Measurements from ENCODE around the gene APOH.

APOH gene

DNA sequence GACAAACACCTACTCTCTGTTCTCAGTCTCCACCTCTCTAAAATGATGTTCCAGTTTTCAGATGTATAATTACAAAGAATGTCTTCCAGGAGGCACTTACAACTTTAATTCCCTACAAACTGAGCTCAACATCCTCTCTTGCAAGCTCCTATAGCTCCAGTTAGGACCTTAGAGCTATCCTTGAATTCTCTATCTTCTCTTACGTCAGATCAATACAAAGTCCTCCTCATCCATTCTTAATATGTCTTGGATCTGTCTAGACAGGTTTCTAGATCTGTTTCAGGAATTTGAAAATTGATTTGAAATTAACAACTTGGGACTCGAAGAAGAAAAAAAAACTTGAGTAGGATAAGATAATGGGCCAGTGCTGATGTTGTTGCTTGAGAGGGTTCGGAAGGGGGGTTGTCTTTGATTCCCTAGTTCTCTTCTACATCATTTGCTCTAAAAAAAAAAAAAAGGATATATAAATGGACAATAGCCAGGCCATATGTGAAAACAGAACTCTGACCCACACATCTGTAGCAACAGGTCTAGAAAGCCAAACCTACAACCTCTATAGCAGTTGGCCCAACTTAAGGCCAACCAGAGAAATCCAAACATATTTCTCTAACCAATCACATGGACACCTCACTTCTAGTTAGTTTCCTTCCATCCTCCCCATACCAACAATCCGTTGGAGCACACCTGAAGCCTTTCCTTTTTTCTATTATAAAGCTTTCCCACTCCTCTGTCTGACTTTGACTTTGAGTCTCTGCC is 746 bp upstream of the APOH start:
- Histone ChIP-seq H3K9me3 (ENCODE audit: low read length) (no peaks in the 10 kb centered on the region), H3K27me3 (ENCODE audit: insufficient read depth, low read length) (no peaks in the 10 kb centered on the region), H3K4me1 (ENCODE audit: insufficient read depth, low read length) (no peaks in the 10 kb centered on the region), H2AFZ (ENCODE audit: low read depth, low read length) (no peak overlapping the region), H3K36me3 (ENCODE audit: insufficient read depth, low read length) (no peaks in the 10 kb centered on the region), H3K4me3 (ENCODE audit: low read length) (no peak overlapping the region)

DNA sequence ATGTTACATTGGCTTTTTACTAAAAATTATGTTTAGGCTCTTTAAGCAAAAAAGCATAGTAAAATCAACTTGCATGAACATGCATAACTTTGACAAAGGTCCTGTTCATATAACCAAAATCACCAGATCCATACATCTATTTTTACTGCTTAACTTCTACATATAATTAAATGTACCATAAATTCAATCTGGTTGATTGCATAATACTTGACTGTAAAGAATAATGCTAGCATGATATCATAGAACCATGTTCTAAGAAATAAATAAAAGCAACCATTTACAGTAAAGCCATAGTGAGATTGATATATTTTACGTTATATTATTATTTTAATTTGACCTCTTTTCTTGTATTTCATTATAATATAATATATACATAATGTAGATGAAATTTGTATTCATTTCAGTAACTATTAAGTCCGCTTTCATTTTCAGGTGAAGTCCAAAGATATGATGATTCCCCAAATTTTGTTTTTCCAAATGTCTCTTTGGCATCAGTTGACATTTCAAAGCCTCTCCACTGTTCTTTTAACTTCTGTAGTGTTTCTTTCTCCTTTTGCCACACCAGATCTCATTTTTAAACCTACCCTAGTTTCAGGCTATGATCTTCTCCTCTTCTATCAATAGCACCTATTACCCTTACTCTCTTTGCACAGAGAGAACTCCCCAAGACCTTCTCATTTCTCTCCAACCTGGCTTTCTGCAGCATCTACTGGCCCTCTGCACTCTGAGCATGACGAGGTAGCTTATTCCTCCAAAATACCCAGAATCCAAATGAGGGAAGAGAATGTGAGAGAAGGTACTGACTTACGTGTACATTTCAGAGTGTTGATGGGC is 1.8 kb downstream of the APOH start:
- no peaks in the 10 kb centered on the region for H3K27me3 ChIP-seq (ENCODE audit: insufficient read depth, low read length)
- H3K4me1 ChIP-seq (ENCODE audit: insufficient read depth, low read length): no peaks in the 10 kb centered on the region
- H3K36me3 ChIP-seq (ENCODE audit: insufficient read depth, low read length): no peaks in the 10 kb centered on the region
- H3K4me3 ChIP-seq (ENCODE audit: low read length): no peak overlapping the region
- no peak overlapping the region for H2AFZ ChIP-seq (ENCODE audit: low read depth, low read length)
- H3K9me3 ChIP-seq (ENCODE audit: low read length): no peaks in the 10 kb centered on the region

DNA sequence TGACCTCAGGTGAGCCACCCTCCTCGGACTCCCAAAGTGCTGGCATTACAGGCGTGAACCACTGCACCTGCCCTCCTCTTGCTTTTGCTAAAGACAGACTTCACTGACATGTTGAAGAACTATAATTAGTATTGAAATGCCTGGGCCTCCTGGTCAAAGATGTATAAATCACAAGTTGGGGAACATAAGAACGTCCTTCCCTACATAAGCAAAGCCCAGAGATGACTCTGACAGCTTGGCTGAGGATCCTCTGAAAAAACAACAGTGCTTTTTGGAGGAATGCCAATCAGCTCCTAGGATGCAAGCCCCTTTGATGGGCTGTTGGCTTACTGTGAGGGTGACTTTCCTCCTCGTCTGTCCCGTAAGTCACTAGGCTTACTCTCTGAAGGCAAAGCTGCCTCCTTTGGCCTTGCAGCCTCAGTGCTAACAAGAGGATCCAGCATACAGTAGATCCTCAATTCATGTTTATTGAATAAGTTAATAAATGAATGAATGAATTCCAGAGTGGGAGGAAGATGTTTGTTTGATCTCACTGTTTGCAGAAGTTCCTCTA is 6.3 kb downstream of the APOH start:
- H3K4me1 ChIP-seq (ENCODE audit: insufficient read depth, low read length): no peaks in the 10 kb centered on the region
- no peaks in the 10 kb centered on the region for H3K9me3 ChIP-seq (ENCODE audit: low read length)
- H3K27me3 ChIP-seq (ENCODE audit: insufficient read depth, low read length): no peaks in the 10 kb centered on the region

DNA sequence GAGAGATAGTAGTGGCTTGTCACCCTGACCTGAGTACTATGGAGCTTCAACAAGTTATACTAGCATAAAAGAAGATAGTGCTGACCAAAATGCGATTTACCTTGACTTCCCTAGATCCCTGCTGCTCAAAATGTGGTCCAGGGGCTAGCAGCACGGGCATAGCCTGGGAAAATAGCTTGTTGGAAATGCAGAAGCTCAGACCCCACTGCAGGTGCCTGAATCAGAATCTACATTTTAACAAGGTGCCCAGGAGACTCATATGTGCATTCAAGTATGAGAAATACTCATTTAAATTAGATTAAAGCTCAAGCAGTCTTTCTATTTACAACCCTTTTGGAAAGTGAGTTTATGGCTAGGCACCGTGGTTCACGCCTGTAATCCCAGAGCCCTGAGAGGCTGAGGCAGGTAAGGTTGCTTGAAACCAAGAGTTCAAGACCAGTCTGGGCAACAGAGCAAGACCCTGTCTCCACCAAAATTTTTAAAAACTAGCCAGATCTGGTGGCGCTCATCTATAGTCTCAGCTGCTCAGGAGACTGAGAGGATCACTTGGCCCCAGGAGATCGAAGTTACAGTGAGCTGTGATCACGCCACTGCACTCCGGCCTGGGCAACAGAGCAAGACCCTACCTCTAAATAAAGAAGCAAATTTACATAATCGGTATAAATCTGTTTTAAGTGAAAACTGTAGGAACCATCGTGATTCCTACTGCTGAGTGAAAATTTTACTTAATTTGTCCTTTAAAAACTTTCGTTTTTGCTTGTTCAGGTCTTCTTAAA is 7.3 kb downstream of the APOH start:
- no peaks in the 10 kb centered on the region for H3K36me3 ChIP-seq (ENCODE audit: insufficient read depth, low read length)
- no peaks in the 10 kb centered on the region for H3K27me3 ChIP-seq (ENCODE audit: insufficient read depth, low read length)
- H3K9me3 ChIP-seq (ENCODE audit: low read length): no peaks in the 10 kb centered on the region
- H2AFZ ChIP-seq (ENCODE audit: low read depth, low read length): no peak overlapping the region
- no peak overlapping the region for H3K4me3 ChIP-seq (ENCODE audit: low read length)
- H3K4me1 ChIP-seq (ENCODE audit: insufficient read depth, low read length): no peaks in the 10 kb centered on the region

More for the DNA sequence above, 6.3 kb downstream of the APOH start:
- no peak overlapping the region for H2AFZ ChIP-seq (ENCODE audit: low read depth, low read length)
- H3K36me3 ChIP-seq (ENCODE audit: insufficient read depth, low read length): no peaks in the 10 kb centered on the region
- no peak overlapping the region for H3K4me3 ChIP-seq (ENCODE audit: low read length)

DNA sequence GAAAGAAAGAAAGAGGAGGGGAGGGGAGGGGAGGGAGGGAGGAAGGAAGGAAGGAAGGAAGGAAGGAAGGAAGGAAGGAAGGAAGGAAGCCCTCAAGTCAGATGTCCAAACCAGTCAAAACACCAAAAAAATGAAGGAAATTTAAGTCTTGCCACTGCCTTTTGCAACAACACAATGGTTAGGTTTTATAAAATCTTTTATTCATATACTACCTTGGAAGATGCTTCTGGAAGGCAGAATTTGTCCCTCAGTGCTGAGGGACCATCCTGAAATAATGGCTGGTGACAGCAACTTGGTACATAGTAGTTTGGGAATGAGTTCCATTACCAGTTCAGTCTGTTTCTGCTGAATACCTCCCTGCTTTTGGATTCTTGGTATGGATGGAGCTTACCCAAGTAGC is 7.9 kb downstream of the APOH start:
- Histone ChIP-seq H2AFZ (ENCODE audit: low read depth, low read length) (no peak overlapping the region), H3K4me3 (ENCODE audit: low read length) (no peak overlapping the region), H3K4me1 (ENCODE audit: insufficient read depth, low read length) (no peaks in the 10 kb centered on the region), H3K36me3 (ENCODE audit: insufficient read depth, low read length) (no peaks in the 10 kb centered on the region), H3K27me3 (ENCODE audit: insufficient read depth, low read length) (no peaks in the 10 kb centered on the region), H3K9me3 (ENCODE audit: low read length) (no peaks in the 10 kb centered on the region)

DNA sequence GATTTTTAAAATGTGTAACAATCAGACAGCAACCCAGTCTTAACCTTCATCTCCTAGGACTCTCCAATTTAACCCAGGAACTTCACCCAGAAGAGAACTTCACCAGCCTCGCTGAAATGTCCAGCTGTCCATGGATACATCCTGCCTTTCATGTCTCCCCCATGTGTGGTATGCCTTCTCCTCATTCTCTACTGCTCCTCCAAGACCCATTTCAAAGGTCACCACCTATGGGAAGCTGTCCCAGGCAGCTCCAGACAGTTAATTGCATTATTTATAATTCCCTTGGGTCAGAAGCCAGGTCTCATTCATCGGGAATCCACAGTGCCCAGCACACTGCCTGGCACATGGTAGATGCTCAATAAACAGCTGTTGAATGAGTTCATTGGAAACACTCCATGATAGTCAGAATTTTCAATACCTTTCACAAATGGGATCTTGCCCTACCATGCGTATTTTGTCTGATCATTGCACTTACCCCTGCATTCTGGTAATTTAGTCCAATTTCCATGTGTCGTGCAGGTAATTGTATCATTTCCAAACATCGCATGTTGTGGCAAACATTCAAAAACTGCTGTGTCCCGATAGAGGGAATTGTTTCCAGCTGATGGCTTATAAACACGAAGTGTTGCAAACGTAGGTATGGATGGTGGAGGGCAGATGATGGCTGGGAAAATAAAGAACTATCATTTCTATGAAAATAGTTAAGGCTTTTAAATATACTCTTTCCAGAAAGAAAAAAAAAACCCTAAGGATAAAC is 9.0 kb downstream of the APOH start:
- Histone ChIP-seq H3K4me1 (ENCODE audit: insufficient read depth, low read length) (no peaks in the 10 kb centered on the region), H3K9me3 (ENCODE audit: low read length) (peaks cover 2% of the 10 kb centered on the region), H3K36me3 (ENCODE audit: insufficient read depth, low read length) (no peaks in the 10 kb centered on the region), H3K27me3 (ENCODE audit: insufficient read depth, low read length) (no peaks in the 10 kb centered on the region), H3K4me3 (ENCODE audit: low read length) (no peak overlapping the region), H2AFZ (ENCODE audit: low read depth, low read length) (no peak overlapping the region)

DNA sequence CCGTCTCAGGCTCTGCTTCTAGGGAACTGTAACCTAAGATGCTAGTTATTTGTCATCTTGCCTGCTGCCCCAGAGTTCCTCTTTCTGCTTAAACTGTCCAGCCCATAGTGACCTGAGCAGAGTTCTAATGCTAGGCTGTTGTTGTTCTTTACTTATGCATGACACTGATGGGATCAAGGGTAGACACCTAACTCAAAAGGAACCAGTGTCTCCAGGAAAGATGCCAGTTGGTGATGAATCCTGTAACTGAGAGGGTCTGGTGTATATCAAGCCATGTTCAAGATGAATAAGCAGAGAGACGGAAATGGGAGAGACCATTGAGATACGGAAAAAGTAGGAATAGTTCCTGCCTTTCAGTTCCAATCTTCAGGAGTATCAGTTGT is 13.7 kb downstream of the APOH start:
- Histone ChIP-seq H3K4me1 (ENCODE audit: insufficient read depth, low read length) (no peaks in the 10 kb centered on the region), H3K4me3 (ENCODE audit: low read length) (no peak overlapping the region), H3K36me3 (ENCODE audit: insufficient read depth, low read length) (no peaks in the 10 kb centered on the region), H3K27me3 (ENCODE audit: insufficient read depth, low read length) (no peaks in the 10 kb centered on the region), H2AFZ (ENCODE audit: low read depth, low read length) (no peak overlapping the region), H3K9me3 (ENCODE audit: low read length) (peaks cover 2% of the 10 kb centered on the region)

DNA sequence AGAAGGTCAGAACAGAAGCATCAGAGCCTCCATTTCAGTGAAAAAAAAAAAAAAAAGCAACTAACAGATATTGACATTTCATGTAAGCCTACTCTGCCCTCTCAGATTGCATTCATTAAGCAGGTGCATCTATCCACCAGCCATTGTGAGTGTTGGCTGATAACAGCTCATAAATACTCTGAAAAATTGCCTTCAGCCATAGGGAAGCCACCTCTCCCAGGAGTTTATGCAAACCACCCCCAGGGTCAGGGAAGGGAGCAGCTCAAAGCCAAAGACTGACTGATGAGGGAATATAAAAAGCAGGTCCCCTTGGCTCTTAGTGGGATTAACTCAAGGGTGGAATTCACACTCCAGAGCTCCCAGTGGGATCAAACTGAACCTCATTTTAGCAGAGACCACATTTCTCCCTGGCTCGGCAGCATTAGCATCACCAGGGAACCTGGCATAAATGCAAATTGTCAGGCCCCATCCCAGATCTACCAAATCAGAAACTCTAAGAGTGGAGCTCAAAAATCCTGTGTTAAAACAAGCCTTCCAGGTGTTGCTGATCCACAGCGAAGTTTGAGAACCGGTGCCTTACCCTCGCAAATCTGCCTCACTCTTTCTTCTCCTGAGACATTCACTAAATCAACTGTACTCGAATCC is 14.2 kb downstream of the APOH start:
- Histone ChIP-seq H3K9me3 (ENCODE audit: low read length) (peaks cover 2% of the 10 kb centered on the region), H3K4me1 (ENCODE audit: insufficient read depth, low read length) (no peaks in the 10 kb centered on the region)

DNA sequence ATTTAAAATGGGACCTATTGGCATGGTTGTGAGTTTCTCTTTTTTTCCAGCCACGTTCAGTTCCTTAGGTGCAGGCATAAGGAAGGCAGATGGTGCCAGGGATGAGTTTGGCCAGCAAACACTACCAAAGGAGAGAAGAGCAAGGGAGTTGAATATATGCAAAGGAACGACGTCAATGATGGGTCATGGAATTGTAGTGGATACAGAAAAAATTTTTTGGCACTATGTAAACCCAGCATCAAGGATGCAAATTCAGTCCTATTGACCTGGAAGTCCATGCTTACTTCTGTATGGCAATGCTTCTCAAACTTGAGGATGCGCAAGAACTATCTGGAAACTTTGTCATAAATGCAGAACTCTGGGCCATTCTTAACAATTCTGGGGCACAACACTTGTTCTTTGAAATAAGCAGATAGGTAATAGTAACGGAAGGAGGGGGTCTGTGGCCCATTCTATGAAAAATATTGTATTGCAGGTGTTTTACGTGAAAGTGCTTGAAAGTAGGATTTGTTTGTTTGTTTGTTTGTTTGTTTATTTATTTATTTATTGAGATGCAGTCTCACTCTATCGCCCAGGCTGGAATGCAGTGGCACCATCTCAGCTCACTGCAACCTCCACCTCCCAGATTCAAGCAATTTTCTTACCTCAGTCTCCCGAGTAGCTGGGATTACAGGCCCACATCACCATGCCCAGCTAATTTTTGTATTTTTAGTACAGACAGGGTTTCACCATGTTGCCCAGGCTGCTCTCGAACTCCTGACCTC is 18.0 kb downstream of the APOH start:
- H3K36me3 ChIP-seq (ENCODE audit: insufficient read depth, low read length): no peaks in the 10 kb centered on the region
- H3K9me3 ChIP-seq (ENCODE audit: low read length): peaks cover 2% of the 10 kb centered on the region
- H3K4me1 ChIP-seq (ENCODE audit: insufficient read depth, low read length): no peaks in the 10 kb centered on the region
- no peaks in the 10 kb centered on the region for H3K27me3 ChIP-seq (ENCODE audit: insufficient read depth, low read length)
- no peak overlapping the region for H3K4me3 ChIP-seq (ENCODE audit: low read length)
- no peak overlapping the region for H2AFZ ChIP-seq (ENCODE audit: low read depth, low read length)

More for the DNA sequence above, 14.2 kb downstream of the APOH start:
- Histone ChIP-seq H3K36me3 (ENCODE audit: insufficient read depth, low read length) (no peaks in the 10 kb centered on the region), H2AFZ (ENCODE audit: low read depth, low read length) (no peak overlapping the region), H3K27me3 (ENCODE audit: insufficient read depth, low read length) (no peaks in the 10 kb centered on the region), H3K4me3 (ENCODE audit: low read length) (no peak overlapping the region)

DNA sequence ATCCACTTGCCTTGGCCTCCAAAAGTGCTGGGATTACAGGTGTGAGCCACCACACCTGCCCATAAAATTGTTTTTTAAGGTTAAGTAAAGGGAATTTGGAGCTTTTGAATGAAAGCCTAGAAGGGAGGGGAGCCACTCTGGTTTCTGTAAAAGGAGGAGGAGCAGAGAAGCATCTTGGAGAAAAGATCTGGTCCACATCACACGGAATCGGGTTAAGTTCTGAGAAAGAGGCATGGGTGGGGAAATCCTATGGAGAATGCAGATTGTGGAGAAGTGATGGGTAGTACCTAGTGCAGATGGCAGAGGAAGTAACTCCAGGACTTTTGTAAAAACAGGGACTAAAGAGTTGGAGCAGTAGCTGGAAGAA is 19.0 kb downstream of the APOH start:
- Histone ChIP-seq H3K4me3 (ENCODE audit: low read length) (no peak overlapping the region), H3K9me3 (ENCODE audit: low read length) (no peaks in the 10 kb centered on the region), H3K27me3 (ENCODE audit: insufficient read depth, low read length) (no peaks in the 10 kb centered on the region), H2AFZ (ENCODE audit: low read depth, low read length) (no peak overlapping the region), H3K4me1 (ENCODE audit: insufficient read depth, low read length) (no peaks in the 10 kb centered on the region), H3K36me3 (ENCODE audit: insufficient read depth, low read length) (no peaks in the 10 kb centered on the region)

DNA sequence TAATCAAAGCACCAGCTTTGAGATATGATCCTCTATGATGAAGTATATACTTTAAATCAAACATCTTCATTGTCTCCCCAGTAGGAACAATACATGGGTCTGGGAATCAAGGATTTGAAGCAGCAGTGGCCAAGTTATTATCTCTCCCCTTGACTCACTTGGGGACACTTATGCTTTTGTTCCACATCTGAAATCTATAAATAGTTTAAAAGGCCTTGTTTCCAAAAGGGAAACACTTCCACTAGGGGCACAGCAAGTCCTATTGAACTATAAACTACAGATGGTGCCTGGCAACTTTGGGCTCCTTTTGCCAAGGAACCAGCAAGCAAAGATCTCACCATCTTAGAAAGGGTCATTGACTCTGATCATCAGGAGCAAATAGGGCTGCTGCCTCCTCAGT is 21.3 kb downstream of the APOH start:
- Histone ChIP-seq H3K27me3 (ENCODE audit: insufficient read depth, low read length) (no peaks in the 10 kb centered on the region), H3K9me3 (ENCODE audit: low read length) (peaks cover 4% of the 10 kb centered on the region), H3K36me3 (ENCODE audit: insufficient read depth, low read length) (no peaks in the 10 kb centered on the region), H2AFZ (ENCODE audit: low read depth, low read length) (no peak overlapping the region), H3K4me1 (ENCODE audit: insufficient read depth, low read length) (no peaks in the 10 kb centered on the region), H3K4me3 (ENCODE audit: low read length) (no peak overlapping the region)
